ACC112 (cell line): Measurements from ENCODE around the gene RPTOR.

Source experiments
- H2AFZ ChIP-seq: fragments of 200-600 bp; sonication (generic); one replicate; pipeline ENCODE4 v1.6.0; 2017; ENCODE audit warnings: antibody characterized with exemption, low read length; ENCODE audit not compliant: unreplicated experiment
- H3K27ac ChIP-seq: fragments of 200-600 bp; sonication (generic); 2 replicates; pipeline ENCODE4 v1.5.1; 2014; ENCODE audit warnings: low read depth, mild to moderate bottlenecking, antibody characterized with exemption, low read length, moderate library complexity
- H3K27me3 ChIP-seq: fragments of 200-600 bp; sonication (generic); 2 replicates; pipeline ENCODE4 v1.6.1; 2014; ENCODE audit warnings: mild to moderate bottlenecking, antibody characterized with exemption, low read length, moderate library complexity, mixed read lengths; ENCODE audit not compliant: insufficient read depth
- H3K36me3 ChIP-seq: fragments of 200-600 bp; sonication (generic); 2 replicates; pipeline ENCODE4 v1.6.1; 2016; ENCODE audit warnings: mild to moderate bottlenecking, antibody characterized with exemption, low read length, moderate library complexity, mixed read lengths; ENCODE audit not compliant: insufficient read depth
- H3K4me1 ChIP-seq: fragments of 200-600 bp; sonication (generic); one replicate; pipeline ENCODE4 v1.6.1; 2016; ENCODE audit warnings: low read length, mixed read lengths; ENCODE audit not compliant: insufficient read depth, unreplicated experiment, control insufficient read depth
- H3K4me3 ChIP-seq: fragments of 200-600 bp; sonication (generic); 2 replicates; pipeline ENCODE4 v1.5.1; 2014; ENCODE audit warnings: mild to moderate bottlenecking, low read depth, low read length
- H3K79me2 ChIP-seq: fragments of 200-600 bp; sonication (generic); one replicate; pipeline ENCODE4 v1.6.0; 2016; ENCODE audit warnings: low read length; ENCODE audit not compliant: control insufficient read depth, unreplicated experiment, insufficient read depth

Gene RPTOR

DNA sequence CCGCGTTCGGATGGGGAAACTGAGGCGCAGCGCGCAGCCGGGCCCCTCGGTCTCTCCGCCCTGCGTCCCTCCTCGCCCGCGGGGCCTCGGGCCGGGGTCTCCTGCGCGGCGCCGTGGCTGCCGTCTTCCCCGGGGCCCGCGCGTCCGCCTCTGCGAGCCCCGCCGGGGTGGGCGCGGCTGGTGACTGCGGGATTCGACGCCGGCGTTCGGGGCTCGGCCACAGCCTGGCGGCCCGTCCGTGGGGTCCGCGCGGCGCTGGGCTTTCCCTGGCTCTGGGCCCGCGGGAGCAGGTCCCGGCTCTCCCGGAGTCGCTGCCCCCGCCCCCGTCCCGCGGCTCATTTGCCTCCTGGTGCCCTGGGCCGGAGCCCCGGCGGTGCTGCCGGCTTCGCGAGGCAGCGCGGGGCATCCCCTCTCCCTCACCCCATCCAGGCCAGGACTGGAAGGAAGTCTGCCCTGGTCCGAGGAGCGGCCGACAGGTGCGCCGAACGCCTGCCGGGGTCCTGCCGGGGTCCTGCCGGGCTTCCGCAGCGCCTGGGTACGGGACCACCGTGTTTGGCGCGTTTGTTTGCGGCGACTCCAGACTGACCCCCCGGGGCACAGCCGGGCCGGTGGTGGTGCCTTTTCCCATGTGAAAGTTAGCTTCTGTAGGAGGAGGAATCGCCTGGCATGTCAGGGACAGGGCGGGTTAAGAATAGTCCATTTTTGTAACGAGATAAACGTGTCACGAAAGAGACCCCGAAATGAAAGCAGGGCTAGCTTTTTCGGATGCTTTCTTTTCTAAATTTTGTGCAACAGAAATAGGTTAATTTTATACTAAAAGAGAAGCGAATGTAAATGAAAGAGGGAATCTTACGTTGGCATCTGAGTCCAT, 447.7 kb downstream of the RPTOR start:
- peaks cover 9% of the 10 kb centered on the region for H3K79me2 ChIP-seq
- H3K27ac ChIP-seq = no peak overlapping the region
- peak overlapping the region; percentile 91 for H2AFZ ChIP-seq
- H3K4me1 ChIP-seq = peaks cover 11% of the 10 kb centered on the region
- H3K4me3 ChIP-seq = peak overlapping the region; percentile 97
- no peaks in the 10 kb centered on the region for H3K36me3 ChIP-seq
- H3K27me3 ChIP-seq = no peaks in the 10 kb centered on the region

DNA sequence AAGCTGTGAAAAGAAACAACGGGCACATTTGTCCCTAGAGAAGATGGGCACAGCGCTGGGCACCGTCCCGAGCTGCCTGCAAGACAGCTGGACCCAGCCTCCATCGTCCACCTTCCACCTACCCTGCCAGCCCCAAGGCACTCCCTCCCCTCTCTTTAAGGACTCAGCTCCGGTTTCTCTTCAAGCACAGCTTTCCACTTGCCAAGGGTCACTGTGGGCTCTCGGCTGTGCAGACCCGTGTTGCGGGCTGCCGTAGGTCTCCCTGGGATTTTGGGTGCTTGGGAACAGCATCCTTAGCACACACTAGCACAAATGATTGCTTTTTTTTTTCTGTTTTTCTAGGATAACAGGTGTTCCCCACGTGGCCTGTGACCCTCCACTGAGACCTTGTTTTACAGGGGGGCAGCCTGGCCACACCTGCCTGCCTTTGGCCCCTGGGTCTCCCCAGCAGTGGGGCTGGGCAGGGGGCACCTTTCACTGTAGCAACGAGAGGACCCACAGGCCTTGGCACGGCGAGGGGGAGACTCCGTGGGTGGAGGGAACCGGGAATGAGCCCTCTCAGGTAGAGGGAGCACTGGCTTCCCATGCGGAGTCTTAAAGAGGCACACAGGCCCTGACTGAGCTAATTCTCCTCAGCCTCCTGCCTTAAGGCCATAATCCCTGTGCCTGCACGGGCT, 448.4 kb downstream of the RPTOR start:
- peaks cover 11% of the 10 kb centered on the region for H3K4me1 ChIP-seq

DNA sequence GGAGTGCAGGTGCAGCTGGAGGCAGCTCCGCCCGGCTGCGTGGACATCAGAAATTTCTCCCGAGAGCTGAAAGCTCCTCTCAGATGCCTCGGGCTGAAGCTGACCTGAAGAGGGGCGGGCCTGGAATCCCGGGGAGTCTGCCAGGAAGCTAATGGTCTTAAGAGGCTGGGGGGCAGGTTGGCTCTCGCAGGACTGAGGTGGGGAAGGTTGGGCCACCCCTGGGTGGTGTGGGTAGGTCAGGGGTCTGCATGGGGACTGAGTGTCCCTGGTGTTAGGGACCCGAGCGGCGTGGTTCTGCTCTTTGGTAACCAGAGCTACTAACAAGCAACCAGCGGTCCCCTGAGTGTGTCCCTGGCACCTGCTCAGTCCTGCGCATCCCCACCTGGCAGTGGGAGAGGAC, 450.5 kb downstream of the RPTOR start:
- H3K79me2 ChIP-seq = peaks cover 9% of the 10 kb centered on the region
- H2AFZ ChIP-seq = no peak overlapping the region
- H3K4me1 ChIP-seq = peaks cover 5% of the 10 kb centered on the region
- no peaks in the 10 kb centered on the region for H3K27me3 ChIP-seq
- H3K27ac ChIP-seq = no peak overlapping the region
- H3K4me3 ChIP-seq = no peak overlapping the region
- H3K36me3 ChIP-seq = no peaks in the 10 kb centered on the region

More for the DNA sequence above, 448.4 kb downstream of the RPTOR start:
- H2AFZ ChIP-seq = no peak overlapping the region
- peaks cover 9% of the 10 kb centered on the region for H3K79me2 ChIP-seq
- no peaks in the 10 kb centered on the region for H3K36me3 ChIP-seq
- H3K27me3 ChIP-seq = no peaks in the 10 kb centered on the region
- no peak overlapping the region for H3K27ac ChIP-seq
- peak overlapping the region; percentile 97 for H3K4me3 ChIP-seq

DNA sequence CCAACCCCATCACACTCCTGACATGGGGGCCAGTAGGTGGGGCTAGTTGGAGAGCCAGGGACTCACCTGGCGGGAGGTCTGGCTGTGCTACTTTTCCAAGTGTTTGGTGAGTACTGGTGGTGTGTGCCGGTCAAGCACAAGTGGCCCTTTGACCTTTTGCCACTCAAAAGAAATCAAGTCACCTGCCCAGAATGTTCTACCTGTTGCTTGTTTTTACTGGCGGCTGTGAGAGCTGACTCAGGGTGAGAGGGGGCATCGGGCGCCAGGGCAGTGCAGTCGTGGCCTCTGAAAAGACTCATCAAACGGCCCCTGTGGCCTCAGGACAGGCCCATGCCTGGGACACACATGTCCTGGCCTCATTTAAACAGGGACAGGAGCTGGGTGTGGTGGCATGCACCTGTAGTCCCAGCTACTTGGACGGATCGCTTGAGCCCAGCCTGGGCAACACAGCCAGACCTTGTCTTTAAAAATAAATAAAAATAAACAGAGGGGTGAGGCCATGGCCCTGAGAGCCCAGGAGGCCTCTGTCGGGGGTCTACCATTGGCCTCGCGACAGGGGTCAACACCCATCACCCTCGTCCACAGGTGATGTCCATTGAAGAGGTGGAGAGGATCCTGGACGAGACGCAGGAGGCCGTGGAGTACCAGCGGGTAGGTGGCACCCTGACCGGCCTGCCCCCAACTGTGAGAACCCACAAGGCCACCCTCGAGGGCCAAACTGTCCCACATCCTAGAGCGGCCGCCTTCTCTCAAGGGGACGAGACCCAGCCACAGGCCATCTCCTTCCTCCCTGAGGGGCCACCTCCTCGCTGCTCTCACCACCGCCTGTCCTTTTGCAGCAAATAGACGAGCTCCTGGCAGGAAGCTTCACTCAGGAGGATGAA, 452.0 kb downstream of the RPTOR start:
- H3K4me1 ChIP-seq = peaks cover 5% of the 10 kb centered on the region
- no peak overlapping the region for H3K4me3 ChIP-seq
- H3K27me3 ChIP-seq = no peaks in the 10 kb centered on the region
- H3K36me3 ChIP-seq = no peaks in the 10 kb centered on the region
- H3K27ac ChIP-seq = no peak overlapping the region
- H3K79me2 ChIP-seq = peaks cover 9% of the 10 kb centered on the region
- no peak overlapping the region for H2AFZ ChIP-seq

DNA sequence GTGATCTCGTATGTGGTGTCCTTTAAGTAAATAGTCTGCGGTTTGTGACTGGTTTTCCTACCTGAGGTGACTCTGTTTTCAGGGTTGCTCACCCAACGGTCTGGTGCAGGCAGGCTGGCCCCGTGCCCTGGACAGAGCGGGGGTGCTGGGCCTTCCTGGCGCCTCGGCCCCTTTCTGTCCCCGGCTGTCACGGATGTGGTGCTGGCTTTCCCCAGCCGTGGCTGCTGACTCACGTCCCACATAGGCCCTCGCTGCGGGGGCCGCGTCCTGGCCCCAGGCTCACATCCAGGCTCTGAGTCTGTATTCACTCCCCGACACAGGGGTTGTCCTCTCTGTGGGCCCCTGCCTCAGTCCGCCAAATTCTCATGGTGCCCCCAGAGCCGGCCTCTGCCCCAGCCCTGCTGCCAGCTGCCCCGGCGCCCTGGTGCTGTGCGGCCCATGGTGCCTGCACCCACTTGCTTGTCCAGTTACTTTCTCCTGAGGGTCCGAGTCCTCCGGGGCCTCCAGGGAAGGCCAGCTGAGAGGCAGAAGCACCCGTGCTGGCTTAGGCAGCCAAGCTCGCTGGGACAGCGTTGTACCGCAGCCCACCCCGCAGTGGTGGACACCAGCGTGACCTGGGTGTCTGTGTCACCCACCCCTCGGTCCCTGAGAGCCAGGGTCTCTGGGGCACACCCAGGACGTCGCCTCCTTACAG, 452.9 kb downstream of the RPTOR start:
- Histone ChIP-seq H3K4me1 (peaks cover 10% of the 10 kb centered on the region), H3K27ac (no peak overlapping the region), H3K79me2 (peaks cover 6% of the 10 kb centered on the region), H2AFZ (no peak overlapping the region), H3K36me3 (no peaks in the 10 kb centered on the region), H3K4me3 (no peak overlapping the region), H3K27me3 (no peaks in the 10 kb centered on the region)

DNA sequence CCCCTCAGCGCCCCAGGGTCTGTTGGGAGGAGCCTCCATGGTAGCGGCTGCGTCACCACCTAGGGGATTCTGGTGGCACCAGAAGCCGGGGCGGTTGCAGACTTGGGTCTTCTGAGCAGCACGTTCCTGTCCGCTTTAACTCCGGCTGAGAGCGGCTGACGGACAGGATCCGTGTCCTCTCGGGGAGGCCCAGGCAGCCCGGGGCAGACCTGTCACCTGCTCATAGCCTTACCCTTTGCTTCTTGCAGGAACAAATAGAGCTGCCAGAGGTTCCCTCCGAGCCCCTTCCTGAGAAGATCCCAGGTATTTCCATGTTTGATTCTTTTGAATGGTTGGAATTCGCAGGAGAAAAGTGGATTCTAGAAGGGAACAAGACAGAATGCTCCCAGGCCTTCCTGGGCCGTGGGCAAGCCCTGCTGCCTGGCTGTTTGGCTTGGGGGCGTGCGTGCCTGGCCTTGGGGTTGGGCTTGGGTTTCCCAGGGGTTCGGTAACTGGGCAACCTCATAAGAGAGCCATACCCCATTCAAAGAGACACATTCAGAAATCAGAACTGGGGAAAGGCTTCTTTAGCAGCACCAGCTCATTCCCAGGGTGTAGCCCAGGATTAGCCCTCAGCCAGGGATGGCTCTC, 453.6 kb downstream of the RPTOR start:
- no peak overlapping the region for H3K4me3 ChIP-seq
- peaks cover 6% of the 10 kb centered on the region for H3K4me1 ChIP-seq
- no peak overlapping the region for H3K27ac ChIP-seq
- H3K79me2 ChIP-seq = peaks cover 5% of the 10 kb centered on the region
- 0 out of 2 replicates have a peak, but pooled peaks cover under 1% of the 10 kb centered on the region for H3K27me3 ChIP-seq
- no peaks in the 10 kb centered on the region for H3K36me3 ChIP-seq
- H2AFZ ChIP-seq = no peak overlapping the region

DNA sequence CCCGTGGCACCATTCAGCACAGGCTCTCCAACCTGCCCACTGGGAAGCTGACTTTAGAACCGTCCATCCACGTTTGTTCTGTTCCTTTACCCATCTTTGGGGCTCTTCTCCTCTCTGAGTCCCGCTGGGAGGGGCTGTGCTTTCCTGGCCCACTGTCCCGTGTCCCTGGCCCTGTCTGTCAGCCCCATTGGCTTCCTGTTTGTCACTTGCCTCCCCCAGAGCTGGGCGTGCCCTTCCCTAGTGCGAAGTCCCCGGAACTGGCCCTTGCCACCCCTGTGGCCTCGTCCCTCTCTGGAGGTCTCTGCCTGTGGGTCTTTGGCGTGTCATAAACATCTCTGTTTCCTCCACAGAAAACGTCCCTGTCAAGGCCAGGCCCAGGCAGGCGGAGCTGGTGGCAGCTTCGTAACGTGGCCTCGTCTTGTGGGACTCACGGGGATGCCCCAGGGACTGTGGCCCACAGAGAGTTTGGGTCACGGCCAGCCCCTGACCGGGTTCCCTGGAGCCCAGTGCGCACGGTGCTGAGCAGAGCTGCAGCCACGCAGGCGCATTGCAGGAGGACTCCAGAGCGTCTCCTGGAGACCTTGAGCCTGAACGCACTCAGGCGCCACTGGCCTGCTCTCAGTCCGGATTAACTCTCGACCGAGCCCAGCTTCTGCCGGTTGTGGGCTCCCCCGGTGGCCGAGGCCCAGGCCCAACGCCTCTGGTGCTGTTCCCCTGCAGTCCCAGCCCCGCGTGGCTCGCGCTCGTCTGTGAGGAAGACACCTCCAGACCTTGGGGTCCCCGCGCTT, 454.3 kb downstream of the RPTOR start:
- H3K27ac ChIP-seq = no peak overlapping the region
- H3K27me3 ChIP-seq = peaks cover 7% of the 10 kb centered on the region
- no peaks in the 10 kb centered on the region for H3K36me3 ChIP-seq
- H3K4me1 ChIP-seq = peaks cover 5% of the 10 kb centered on the region
- H2AFZ ChIP-seq = no peak overlapping the region
- H3K79me2 ChIP-seq = no peaks in the 10 kb centered on the region
- H3K4me3 ChIP-seq = no peak overlapping the region

DNA sequence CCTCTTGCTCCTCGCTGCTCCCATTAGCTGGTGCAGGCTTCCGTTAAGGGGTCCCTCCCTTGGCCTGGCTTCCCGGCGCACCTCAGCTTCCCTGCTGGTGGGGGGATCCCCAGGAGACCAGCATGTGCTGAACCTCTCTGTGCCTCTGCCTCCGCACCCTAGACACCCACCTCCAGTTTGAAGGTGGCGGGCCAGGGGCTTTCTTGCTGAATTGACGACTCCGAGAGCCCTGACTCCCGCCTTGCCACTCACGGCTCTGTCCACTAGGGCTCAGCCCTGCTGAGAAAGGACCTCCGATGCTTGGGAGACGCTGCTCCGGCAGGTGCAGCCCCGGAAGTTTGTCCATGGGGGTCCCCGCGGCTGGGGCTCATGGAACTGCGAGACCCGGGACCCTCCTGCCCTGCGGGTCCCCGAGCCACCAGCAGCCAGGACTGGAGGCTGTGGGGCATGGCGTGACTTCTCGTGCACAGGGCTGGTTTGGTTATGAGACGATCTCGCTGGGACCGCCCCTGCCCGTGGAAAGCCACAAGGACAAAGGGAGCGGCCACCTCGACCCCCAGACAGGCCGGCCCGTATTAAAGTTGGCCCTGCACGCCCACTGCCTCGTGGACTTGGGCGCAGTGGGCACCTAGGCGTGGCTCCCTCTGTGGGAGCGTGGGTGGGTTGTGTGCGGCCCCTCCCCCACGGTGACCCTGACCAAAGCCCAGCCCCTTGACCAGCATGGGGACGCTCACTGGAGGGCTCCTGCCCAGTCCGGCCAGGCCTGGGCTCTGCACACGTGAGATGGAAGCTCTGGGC, 455.1 kb downstream of the RPTOR start:
- Histone ChIP-seq H3K79me2 (no peaks in the 10 kb centered on the region), H2AFZ (no peak overlapping the region), H3K27me3 (peaks cover 13% of the 10 kb centered on the region), H3K27ac (no peak overlapping the region), H3K36me3 (no peaks in the 10 kb centered on the region), H3K4me3 (no peak overlapping the region), H3K4me1 (peaks cover 5% of the 10 kb centered on the region)

DNA sequence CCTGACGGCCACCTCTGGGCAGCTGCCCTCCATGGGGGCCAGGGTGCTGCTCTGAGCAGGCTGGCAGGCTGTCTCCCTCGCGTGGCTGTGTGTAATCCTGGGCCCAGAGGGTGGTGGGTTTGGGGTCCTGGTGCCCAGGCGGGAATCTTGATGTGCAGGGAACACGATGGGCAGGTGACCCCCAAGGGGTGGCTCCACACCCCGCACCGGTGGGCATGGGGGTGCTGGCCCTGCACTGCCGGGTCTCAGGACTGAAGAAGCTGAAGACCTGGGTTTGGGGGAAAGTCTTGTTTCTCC, 455.6 kb downstream of the RPTOR start:
- H2AFZ ChIP-seq = no peak overlapping the region
- peaks cover 17% of the 10 kb centered on the region for H3K27me3 ChIP-seq
- H3K4me3 ChIP-seq = no peak overlapping the region
- H3K27ac ChIP-seq = no peak overlapping the region
- H3K4me1 ChIP-seq = peaks cover 5% of the 10 kb centered on the region
- H3K36me3 ChIP-seq = no peaks in the 10 kb centered on the region
- no peaks in the 10 kb centered on the region for H3K79me2 ChIP-seq
